Smooth muscle cell (in vitro differentiated cells): ENCODE data around the gene GNB1L. TPM values are rescaled to one million over a fixed set of nuclear protein-coding genes. Genes with fewer than 3 reads are reported as not detected.

Source experiments
- DNase-seq: peaks from one replicate; lab custom pipeline; 2025; ENCODE audit not compliant: unreplicated experiment; lab: John Stamatoyannopoulos, UW
- H2AFZ ChIP-seq: fragments of 200-600 bp; sonication (generic); 2 replicates; pipeline ENCODE4 v1.6.0; 2016; ENCODE audit warnings: antibody characterized with exemption, low read depth, mild to moderate bottlenecking
- H3F3A ChIP-seq: fragments of 200-600 bp; sonication (generic); 2 replicates; pipeline ENCODE4 v1.6.0; 2017; ENCODE audit warnings: antibody characterized with exemption, low read depth
- H3K27ac ChIP-seq: fragments of 200-600 bp; sonication (generic); 2 replicates; pipeline ENCODE4 v1.5.1; 2016; ENCODE audit warnings: low read depth, mild to moderate bottlenecking
- H3K27me3 ChIP-seq: fragments of 200-600 bp; sonication (generic); 2 replicates; pipeline ENCODE4 v1.6.1; 2016; ENCODE audit warnings: low read depth, mild to moderate bottlenecking
- H3K36me3 ChIP-seq: fragments of 200-600 bp; sonication (generic); 2 replicates; pipeline ENCODE4 v1.5.1; 2016; ENCODE audit warnings: low read depth
- H3K4me1 ChIP-seq: fragments of 200-600 bp; sonication (generic); 2 replicates; pipeline ENCODE4 v1.5.1; 2016; ENCODE audit warnings: low read depth
- H3K4me2 ChIP-seq: fragments of 200-600 bp; sonication (generic); 2 replicates; pipeline ENCODE4 v1.6.0; 2016; ENCODE audit warnings: mild to moderate bottlenecking
- H3K4me3 ChIP-seq: fragments of 200-600 bp; sonication (generic); 2 replicates; pipeline ENCODE4 v1.5.1; 2016; ENCODE audit warnings: mild to moderate bottlenecking
- H3K79me2 ChIP-seq: fragments of 200-600 bp; sonication (generic); 2 replicates; pipeline ENCODE4 v1.6.0; 2016; ENCODE audit warnings: low read depth, mild to moderate bottlenecking
- H3K9ac ChIP-seq: fragments of 200-600 bp; sonication (generic); 2 replicates; pipeline ENCODE4 v1.6.0; 2016; ENCODE audit warnings: low read depth
- H3K9me3 ChIP-seq: fragments of 200-600 bp; sonication (generic); replicated peaks from 2 replicates; pipeline ENCODE4 v1.5.1; 2016; ENCODE audit warnings: low read depth
- H4K20me1 ChIP-seq: fragments of 200-600 bp; sonication (generic); 2 replicates; pipeline ENCODE4 v1.6.0; 2016; ENCODE audit warnings: low read depth
- CTCF ChIP-seq: fragments of 200-600 bp; sonication (generic); IDR thresholded peaks from 2 replicates; pipeline ENCODE4 v1.5.1; 2017; ENCODE audit warnings: borderline replicate concordance, mild to moderate bottlenecking, antibody characterized with exemption; ENCODE audit not compliant: insufficient read depth, poor library complexity, severe bottlenecking
- WGBS: methylation state at CpG from one replicate; pipeline ENCODE4 v1.1.7; 2016; ENCODE audit warnings: low lambda C conversion rate; 5-methylcytosine and 5-hydroxymethylcytosine counted together
- polyA plus RNA-seq: library from polyadenylated mRNA; unstranded; fragments of >200 nt; fragmentation: Nextera tagmentation; extraction: Ambion mirVana; gene quantifications from 2 replicates; pipeline ENCODE4 v1.2.1, GENCODE V29; 2016
- total RNA-seq: library from RNA; depleted of rRNA; stranded (reverse); fragments of >200 nt; gene quantifications from 2 replicates; pipeline ENCODE4 v1.2.3, GENCODE V29; 2014

The GNB1L gene
- total and polyA plus RNA-seq, 2 experiments from 2014 or later: 4.1 to 7.4 TPM

- Histone ChIP-seq H3K79me2 (no peaks in the 10 kb centered on the region), H3K4me2 (no peak overlapping the region), H3K36me3 (no peaks in the 10 kb centered on the region), H4K20me1 (peaks cover 40% of the 10 kb centered on the region), H3K9ac (no peak overlapping the region), H2AFZ (no peak overlapping the region), H3K27me3 (no peaks in the 10 kb centered on the region), H3K4me1 (no peaks in the 10 kb centered on the region), H3F3A (no peaks in the 10 kb centered on the region), H3K9me3 (no peaks in the 10 kb centered on the region), H3K27ac (no peak overlapping the region), H3K4me3 (no peak overlapping the region)
- DNase-seq: no peak
- WGBS: 90% methylated on average over 18 of the region's 18 CpGs
- TF ChIP-seq CTCF: no peak
Measured at GRCh38 chr22:19844377-19845053, 10.2 kb downstream of the GNB1L start.

GRCh38 chr22:19843857-19844376 lies 10.8 kb downstream of the GNB1L start:
- no peaks in the 10 kb centered on the region for H3K4me1 ChIP-seq
- no peak overlapping the region for H3K9ac ChIP-seq
- no peak overlapping the region for H2AFZ ChIP-seq
- H3K27ac ChIP-seq: no peak overlapping the region
- H4K20me1 ChIP-seq: peaks cover 40% of the 10 kb centered on the region
- no peaks in the 10 kb centered on the region for H3K27me3 ChIP-seq
- H3K9me3 ChIP-seq: no peaks in the 10 kb centered on the region
- no peak overlapping the region for H3K4me2 ChIP-seq
- no peak for TF ChIP-seq CTCF
- no peaks in the 10 kb centered on the region for H3F3A ChIP-seq
- H3K79me2 ChIP-seq: no peaks in the 10 kb centered on the region
- no peak overlapping the region for H3K4me3 ChIP-seq
- no peaks in the 10 kb centered on the region for H3K36me3 ChIP-seq
- DNase-seq: no peak
- 95% methylated on average over 11 of the region's 11 CpGs for WGBS

GRCh38 chr22:19843107-19843856 lies 11.4 kb downstream of the GNB1L start:
- H3K4me2 ChIP-seq: no peak overlapping the region
- DNase-seq: no peak
- no peak for TF ChIP-seq CTCF
- no peak overlapping the region for H2AFZ ChIP-seq
- H4K20me1 ChIP-seq: peaks cover 35% of the 10 kb centered on the region
- no peak overlapping the region for H3K9ac ChIP-seq
- no peaks in the 10 kb centered on the region for H3K27me3 ChIP-seq
- H3K79me2 ChIP-seq: no peaks in the 10 kb centered on the region
- no peaks in the 10 kb centered on the region for H3F3A ChIP-seq
- 88% methylated on average over 27 of the region's 27 CpGs for WGBS
- no peaks in the 10 kb centered on the region for H3K9me3 ChIP-seq
- H3K27ac ChIP-seq: no peak overlapping the region
- no peaks in the 10 kb centered on the region for H3K36me3 ChIP-seq
- no peaks in the 10 kb centered on the region for H3K4me1 ChIP-seq
- no peak overlapping the region for H3K4me3 ChIP-seq
